NCI-H2196 (cell line): ENCODE measurements around the gene BCL2L13.
A peak's percentile ranks its signal among the peaks of the same experiment; 100 is the strongest.

Source experiments
- DNase-seq: peaks from one replicate; lab custom pipeline; 2025; ENCODE audit not compliant: unreplicated experiment; lab: John Stamatoyannopoulos, UW

The BCL2L13 gene

DNA sequence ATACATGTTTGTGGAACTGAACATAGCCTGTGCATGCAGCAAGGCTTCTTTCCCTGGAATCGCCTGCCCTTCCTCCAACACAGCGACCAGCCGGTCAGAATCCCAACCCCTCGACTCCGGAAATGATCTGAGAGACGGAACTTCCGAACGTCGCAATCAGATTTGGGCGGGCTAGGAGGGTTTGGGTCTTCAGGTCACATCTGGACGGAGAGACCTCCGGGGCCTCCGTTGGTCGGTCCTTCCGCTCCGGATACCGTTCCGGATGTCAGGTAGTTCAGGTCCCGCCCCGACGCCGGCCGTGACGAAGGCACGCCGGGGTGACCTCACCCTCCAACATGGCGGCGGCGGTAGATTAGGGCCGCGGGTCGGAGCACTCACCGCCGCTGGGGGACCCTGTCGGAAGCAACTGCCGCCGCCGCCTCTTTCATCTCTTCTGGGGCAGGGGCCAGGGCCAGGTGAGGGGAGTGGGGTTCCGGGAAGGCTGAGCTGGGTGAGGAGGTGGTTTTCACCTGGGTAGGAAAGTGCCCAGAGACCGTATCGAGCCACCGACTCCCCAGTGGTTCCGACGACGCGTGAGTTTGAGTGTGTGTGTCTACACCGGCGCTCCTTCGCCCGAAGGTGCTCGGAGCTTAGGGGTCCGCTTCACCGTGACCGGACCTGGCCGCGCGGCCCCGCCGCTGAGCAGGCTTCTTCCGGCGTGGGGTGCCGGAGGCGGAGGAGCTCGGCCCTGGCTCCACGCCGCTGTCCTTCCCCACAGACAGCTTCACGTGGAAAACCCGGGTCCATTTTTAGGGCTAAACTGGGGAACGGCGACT, at the start of gene BCL2L13:
BCL2L13 (plus strand) TSS at position 326 of the 815 bp plus-strand sequence. CDS start 16,955 bp downstream, outside the sequence.
- peak; percentile 95 for DNase-seq

- DNase-seq = no peak
Measured at GRCh38 chr22:17589810-17590375, 48.7 kb upstream of the BCL2L13 start.

GRCh38 chr22:17590586-17590985, 48.0 kb upstream of the BCL2L13 start:
- DNase-seq = no peak

- no peak for DNase-seq
Measured at GRCh38 chr22:17592201-17592600, 46.4 kb upstream of the BCL2L13 start.

- DNase-seq = no peak
Measured at GRCh38 chr22:17596226-17596625, 42.3 kb upstream of the BCL2L13 start.

GRCh38 chr22:17597217-17597616, 41.3 kb upstream of the BCL2L13 start:
- DNase-seq = no peak

DNA sequence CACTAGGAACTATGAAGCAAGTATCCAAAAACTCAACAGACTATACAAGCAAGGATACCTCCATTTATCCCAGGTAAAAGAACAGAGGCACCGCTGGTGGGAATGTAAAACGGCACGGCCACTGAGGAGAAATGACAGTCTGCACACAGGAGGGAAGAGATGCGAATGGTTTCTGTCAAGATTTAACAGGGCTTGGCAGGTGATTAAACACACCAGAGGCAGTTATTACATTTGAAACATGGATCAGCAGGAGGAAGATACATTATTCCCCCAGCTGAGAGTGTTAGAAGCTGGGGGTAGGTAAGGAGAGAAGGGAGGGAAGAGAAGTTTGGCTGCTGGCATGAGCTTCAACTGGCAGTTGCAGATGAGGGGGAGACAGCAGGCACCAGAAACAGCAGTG, 40.2 kb upstream of the BCL2L13 start:
- no peak for DNase-seq

GRCh38 chr22:17601031-17601430, 37.5 kb upstream of the BCL2L13 start:
- no peak for DNase-seq

GRCh38 chr22:17603668-17604067, 34.9 kb upstream of the BCL2L13 start:
- no peak for DNase-seq

DNA sequence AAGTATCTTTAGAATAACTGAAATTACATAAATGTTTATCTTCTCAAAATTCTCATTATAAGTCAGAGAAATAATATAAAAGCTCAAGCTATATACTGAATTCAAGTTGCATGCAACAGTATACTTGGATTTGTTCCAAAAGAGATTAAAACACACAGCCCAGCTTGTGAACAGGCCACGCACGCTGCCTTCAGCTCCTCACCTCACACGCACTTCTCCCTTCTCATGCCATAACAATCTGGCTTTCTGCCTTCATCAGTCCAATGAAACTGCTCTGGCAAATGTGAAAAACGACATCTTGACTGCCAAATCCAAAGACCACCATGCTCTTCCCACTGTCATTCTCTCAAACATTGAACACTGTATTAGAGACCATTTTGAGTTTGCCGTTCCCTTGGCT, 32.1 kb upstream of the BCL2L13 start:
- DNase-seq = no peak

DNA sequence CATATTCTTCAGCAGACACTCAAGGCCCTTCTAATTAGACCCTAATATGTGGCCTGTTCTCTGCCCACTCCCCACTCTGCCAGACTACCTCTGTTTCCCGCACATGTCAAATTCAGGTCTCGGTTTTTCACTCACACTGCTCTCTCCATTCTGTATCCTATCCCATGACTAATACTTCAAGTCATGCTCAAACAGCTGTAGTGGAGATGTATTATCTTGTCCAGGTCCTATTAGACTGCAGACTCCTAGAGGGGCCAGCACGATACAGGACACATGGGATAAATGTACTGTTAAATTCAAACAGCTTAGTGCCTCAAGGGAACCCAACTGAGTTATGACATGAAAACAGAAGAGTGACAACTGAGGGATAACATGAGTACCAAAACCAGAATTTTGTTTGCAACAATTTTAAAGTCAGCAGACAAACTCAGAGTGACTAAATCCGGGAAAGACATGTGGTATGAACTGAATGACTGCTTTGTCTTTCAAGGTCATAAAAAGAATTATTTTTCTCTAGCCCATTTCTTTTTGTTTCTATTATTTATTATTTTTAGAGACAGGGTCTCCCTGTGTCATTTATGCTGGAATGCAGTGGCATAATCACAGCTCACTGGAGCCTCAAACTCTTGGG, 30.6 kb upstream of the BCL2L13 start:
- no peak for DNase-seq

DNA sequence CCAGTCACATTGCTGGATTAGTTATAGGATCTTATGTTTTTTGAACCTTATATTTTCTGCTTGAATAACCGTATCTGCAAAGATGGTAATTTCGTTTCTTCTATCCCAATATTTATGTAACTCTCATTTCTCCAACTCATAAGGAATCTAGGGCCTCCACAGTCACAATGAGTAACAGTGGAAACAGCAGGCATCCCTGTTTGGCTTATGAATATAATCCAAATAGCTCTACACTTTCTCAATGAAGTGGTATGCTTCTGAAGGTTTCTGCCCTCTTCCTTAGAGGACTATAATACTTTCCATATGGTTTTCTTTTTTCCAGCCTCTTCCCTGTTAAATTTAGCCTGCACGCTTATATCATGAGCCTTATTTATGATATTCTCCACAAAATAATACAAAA, 26.5 kb upstream of the BCL2L13 start:
- DNase-seq = no peak

DNA sequence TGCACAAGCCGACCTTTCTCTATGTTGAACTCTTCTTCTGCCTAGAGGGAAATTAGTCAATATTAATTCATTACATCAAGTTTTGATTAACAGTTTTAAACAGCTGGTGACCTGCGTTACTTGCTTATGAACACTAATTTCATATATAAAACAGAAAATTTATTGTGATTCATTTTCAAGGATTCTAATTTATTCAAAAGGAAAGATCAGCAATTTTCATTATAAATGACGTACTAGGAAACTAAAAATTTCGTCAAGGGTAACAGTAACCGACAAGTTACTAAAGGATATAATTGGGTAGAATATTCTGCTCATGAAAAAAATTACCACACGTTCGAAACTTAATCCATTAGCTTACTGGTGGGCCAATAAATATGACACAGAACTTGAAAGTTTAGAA, 25.3 kb upstream of the BCL2L13 start:
- DNase-seq = no peak

GRCh38 chr22:17627961-17628405, 10.6 kb upstream of the BCL2L13 start:
- DNase-seq = no peak

GRCh38 chr22:17628406-17629172, 10.0 kb upstream of the BCL2L13 start, which contains the start of gene ATP6V1E1:
ATP6V1E1 (minus strand) TSS chr22:17628749; CDS start chr22:17628635, 114 bp downstream.
- peak; percentile 95 for DNase-seq

- DNase-seq = no peak
Measured at GRCh38 chr22:17629173-17629489, 9.4 kb upstream of the BCL2L13 start.

GRCh38 chr22:17629641-17630040, 8.9 kb upstream of the BCL2L13 start:
- DNase-seq = no peak

DNA sequence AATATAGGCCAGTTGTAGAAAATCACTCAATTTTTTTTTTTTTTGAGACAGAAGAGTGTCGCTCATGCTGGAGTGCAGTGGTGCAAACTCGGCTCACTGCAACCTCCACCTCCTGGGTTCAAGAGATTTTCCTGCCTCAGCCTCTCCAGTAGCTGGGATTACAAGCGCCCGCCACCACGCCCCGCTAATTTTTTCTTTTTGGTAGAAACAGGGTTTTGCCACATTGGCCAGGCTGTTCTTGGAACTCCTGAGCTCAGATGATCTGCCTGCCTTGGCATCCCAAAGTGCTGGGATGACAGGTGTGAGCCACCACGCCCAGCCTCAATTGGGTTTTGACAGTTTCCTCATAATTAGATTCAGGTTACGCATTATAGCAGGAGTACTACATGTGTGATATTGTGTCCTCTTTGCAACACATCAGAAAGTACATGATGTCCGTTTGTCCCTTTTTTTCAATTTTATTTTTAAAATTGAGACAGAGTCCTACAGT, 7.4 kb upstream of the BCL2L13 start:
- DNase-seq = no peak

- peak; percentile 26 for DNase-seq
Measured at GRCh38 chr22:17633217-17633997, 5.2 kb upstream of the BCL2L13 start.

DNA sequence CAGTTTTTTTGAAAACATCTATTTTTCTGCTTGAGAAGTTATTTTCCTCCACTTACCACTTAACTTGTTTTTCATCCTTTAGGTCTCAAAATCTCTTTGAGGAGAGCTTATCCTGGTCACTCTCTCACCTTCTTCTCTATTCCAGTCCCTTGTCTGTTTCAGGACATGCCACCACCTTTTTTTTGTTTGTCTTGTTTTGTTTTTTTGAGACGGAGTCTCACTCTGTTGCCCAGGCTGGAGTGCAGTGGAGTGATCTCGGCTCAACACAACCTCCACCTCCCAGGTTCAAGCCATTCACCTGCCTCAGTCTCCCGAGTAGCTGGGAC, 4.6 kb upstream of the BCL2L13 start:
- DNase-seq = no peak

GRCh38 chr22:17634696-17635095, 3.9 kb upstream of the BCL2L13 start:
- DNase-seq = no peak
